HepG2 (cell line): ENCODE results near the gene KIFC1. TPM values are rescaled to one million over a fixed set of nuclear protein-coding genes. Genes with fewer than 3 reads are reported as not detected.

Experiments used
- AGO2 ChIP-seq: fragments of 200-400 bp; formaldehyde crosslinking; optimal IDR thresholded peaks from 2 replicates; pipeline ENCODE3; 2017; ENCODE audit warnings: mild to moderate bottlenecking, low read depth, low read length, moderate library complexity
- ATF7-NPFF ChIP-seq: sonication (generic); formaldehyde crosslinking; IDR thresholded peaks from 2 replicates; pipeline ENCODE4 v1.8.1; 2023; ENCODE audit warnings: mild to moderate bottlenecking, low read depth, missing genetic modification reagents, moderate library complexity
- BORCS8-MEF2B ChIP-seq: sonication (generic); formaldehyde crosslinking; IDR thresholded peaks from 2 replicates; pipeline ENCODE4 v1.8.0; 2022; ENCODE audit warnings: mild to moderate bottlenecking, missing genetic modification reagents
- CAMTA2 ChIP-seq: sonication (generic); formaldehyde crosslinking; IDR thresholded peaks from 2 replicates; pipeline ENCODE4 v1.4.0; 2020; ENCODE audit warnings: mild to moderate bottlenecking, missing genetic modification reagents, borderline replicate concordance
- CBX5 ChIP-seq: sonication (generic); formaldehyde crosslinking; IDR thresholded peaks from 2 replicates; pipeline ENCODE4 v1.4.0; 2020; ENCODE audit warnings: missing genetic modification reagents, borderline replicate concordance
- KLF9 ChIP-seq: IDR thresholded peaks from 2 replicates; pipeline ENCODE4 v1.6.1; 2016; ENCODE audit warnings: low read depth
- MAFG ChIP-seq: sonication (generic); formaldehyde crosslinking; IDR thresholded peaks from 2 replicates; pipeline ENCODE4 v1.5.1; 2020; ENCODE audit warnings: mild to moderate bottlenecking, missing genetic modification reagents
- MEF2D ChIP-seq: sonication (generic); formaldehyde crosslinking; IDR thresholded peaks from 2 replicates; pipeline ENCODE4 v1.5.1; 2020; ENCODE audit warnings: mild to moderate bottlenecking, missing genetic modification reagents
- RBM39 ChIP-seq: fragments of 200-400 bp; formaldehyde crosslinking; IDR thresholded peaks from one replicate; pipeline ENCODE4 v1.6.1; 2018; ENCODE audit warnings: antibody characterized with exemption, mild to moderate bottlenecking, low read depth, low read length; ENCODE audit not compliant: poor library complexity, severe bottlenecking
- REL ChIP-seq: sonication (generic); formaldehyde crosslinking; conservative IDR thresholded peaks from 2 replicates; pipeline ENCODE4 v1.8.0; 2022; ENCODE audit warnings: mild to moderate bottlenecking, missing genetic modification reagents, moderate library complexity
- TBX3 ChIP-seq: fragments of 450-650 bp; IDR thresholded peaks from 2 replicates; pipeline ENCODE4 v1.6.1; 2017; ENCODE audit warnings: antibody characterized with exemption, mild to moderate bottlenecking, inconsistent platforms, borderline replicate concordance
- ZC3H13 ChIP-seq: sonication (generic); formaldehyde crosslinking; IDR thresholded peaks from 2 replicates; pipeline ENCODE4 v1.8.1; 2023; ENCODE audit warnings: mild to moderate bottlenecking, missing genetic modification reagents, moderate library complexity
- ZNF160 ChIP-seq: sonication (generic); formaldehyde crosslinking; IDR thresholded peaks from 2 replicates; pipeline ENCODE4 v1.8.0; 2022; ENCODE audit warnings: mild to moderate bottlenecking, inconsistent platforms, missing genetic modification reagents
- ZNF225 ChIP-seq: sonication (generic); formaldehyde crosslinking; IDR thresholded peaks from 2 replicates; pipeline ENCODE4 v1.4.0; 2020; ENCODE audit warnings: mild to moderate bottlenecking, missing genetic modification reagents
- ZNF343 ChIP-seq: sonication (generic); formaldehyde crosslinking; IDR thresholded peaks from 2 replicates; pipeline ENCODE4 v1.4.0; 2020; ENCODE audit warnings: mild to moderate bottlenecking, missing genetic modification reagents
- ZNF550 ChIP-seq: sonication (generic); formaldehyde crosslinking; IDR thresholded peaks from 2 replicates; pipeline ENCODE4 v1.4.0; 2020; ENCODE audit warnings: mild to moderate bottlenecking, missing genetic modification reagents, borderline replicate concordance
- ZNF615 ChIP-seq: sonication (generic); formaldehyde crosslinking; IDR thresholded peaks from 2 replicates; pipeline ENCODE4 v1.5.0; 2020; ENCODE audit warnings: mild to moderate bottlenecking, missing genetic modification reagents, borderline replicate concordance
- ZNF83 ChIP-seq: sonication (generic); formaldehyde crosslinking; IDR thresholded peaks from 2 replicates; pipeline ENCODE4 v1.4.0; 2020; ENCODE audit warnings: missing genetic modification reagents, mild to moderate bottlenecking, borderline replicate concordance
- polyA plus RNA-seq, 8 experiments: library from polyadenylated mRNA; depleted of rRNA in 3 of 8; stranded (reverse) in 7 of 8; unstranded in 1 of 8; fragments of >200 nt; fragmentation: Illumina TruSeq in 4 of 8; extraction: Trizol in 4 of 8; gene quantifications; 2 replicates each; pipeline versions ENCODE4 v1.2.1 to v1.2.3, GENCODE V29; 2011 to 2016; ENCODE audit warnings: low read depth in 4 of 8, missing spikeins in 1 of 8, mixed read lengths in 1 of 8; ENCODE audit not compliant: insufficient read depth in 1 of 8
- total RNA-seq, 5 experiments: library from RNA; depleted of rRNA; stranded (reverse); fragments of >200 nt; fragmentation: Illumina TruSeq; extraction: Trizol; gene quantifications; 2 replicates each; pipeline ENCODE4 v1.2.3, GENCODE V29; 2016; ENCODE audit warnings: low read depth in 1 of 5
- TF ChIP-seq, protein P1 (sequence below): sonication (generic); IDR thresholded peaks from 2 replicates; pipeline ENCODE4 v1.6.1; 2016; ENCODE audit warnings: low read depth, borderline replicate concordance
- TF ChIP-seq, protein P2 (sequence below): sonication (generic); formaldehyde crosslinking; IDR thresholded peaks from 2 replicates; pipeline ENCODE4 v1.5.0; 2020; ENCODE audit warnings: mild to moderate bottlenecking, missing genetic modification reagents
- TF ChIP-seq, protein P3 (sequence below): sonication (generic); formaldehyde crosslinking; IDR thresholded peaks from 2 replicates; pipeline ENCODE4 v1.4.0; 2020; ENCODE audit warnings: missing genetic modification reagents, mild to moderate bottlenecking, borderline replicate concordance

Gene KIFC1
- total and polyA plus RNA-seq, 2 of the 13 experiments (the other 11 are each of a cell fraction or from before 2014, with no cell fraction given), result 25.0 to 45.5 TPM

DNA sequence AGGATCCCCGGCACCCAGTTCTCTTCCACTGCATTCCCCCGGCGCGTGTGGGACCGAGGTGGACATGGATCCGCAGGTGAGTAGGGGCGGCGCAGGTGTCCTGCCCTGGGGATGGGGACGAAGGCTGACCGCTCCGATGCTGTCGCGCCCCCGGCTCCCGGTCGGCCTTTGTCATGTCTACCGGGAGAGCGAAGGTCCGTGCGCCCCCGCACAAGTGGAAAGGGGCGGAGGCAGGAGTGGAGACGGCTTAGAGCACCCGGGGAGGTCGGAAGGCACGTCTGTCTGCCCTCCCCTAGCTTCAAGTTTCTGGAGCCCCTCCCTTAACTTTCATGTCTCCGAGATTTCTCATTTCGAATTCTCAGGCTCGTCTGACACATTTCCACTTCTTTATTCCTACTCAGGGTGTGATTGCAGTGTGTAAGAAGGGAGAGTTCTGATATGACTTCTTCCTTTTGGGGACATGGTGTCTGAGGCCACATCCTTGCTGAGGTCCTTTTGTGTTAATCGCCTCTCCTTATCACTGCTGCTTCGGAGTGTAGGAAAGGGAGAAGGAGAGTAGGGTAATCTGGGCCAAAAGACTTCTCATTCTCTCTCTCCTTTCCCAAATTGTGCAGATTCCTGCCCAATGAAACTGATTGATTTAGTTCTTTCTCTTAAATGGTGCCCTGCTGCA, 435 bp downstream of the KIFC1 start (continued):
- TF ChIP-seq ATF7-NPFF (no peak; the same call in 1 of the 2 replicates), ZNF550 (peak; percentile 34; the same call in 1 of the 2 replicates), CBX5 (CRISPR knock-in tag) (no peak), BORCS8-MEF2B (0 out of 2 replicates have a peak, but pooled peaks have one; percentile 22), MAFG (CRISPR knock-in tag) (no peak), ZNF343 (CRISPR knock-in tag) (0 out of 2 replicates have a peak, but pooled peaks have one; percentile 28), ZC3H13 (CRISPR knock-in tag) (peak; percentile 67; the same call in 1 of the 2 replicates), TBX3 (no peak), ZNF225 (CRISPR knock-in tag) (no peak), REL (CRISPR knock-in tag) (peak; percentile 23; the same call in 1 of the 2 replicates), ZNF83 (CRISPR knock-in tag) (peak; percentile 57; the same call in 1 of the 2 replicates), ZNF160 (peak; percentile 61), CAMTA2 (CRISPR knock-in tag) (peak; percentile 46; the same call in 1 of the 2 replicates), MEF2D (peak; percentile 3; the same call in 1 of the 2 replicates), AGO2 (peak; percentile 63), ZNF615 (CRISPR knock-in tag) (peak; percentile 71; the same call in 1 of the 2 replicates), RBM39 (peak; percentile 4), KLF9 (CRISPR knock-in tag) (no peak)
- TF ChIP-seq, protein P1, sequence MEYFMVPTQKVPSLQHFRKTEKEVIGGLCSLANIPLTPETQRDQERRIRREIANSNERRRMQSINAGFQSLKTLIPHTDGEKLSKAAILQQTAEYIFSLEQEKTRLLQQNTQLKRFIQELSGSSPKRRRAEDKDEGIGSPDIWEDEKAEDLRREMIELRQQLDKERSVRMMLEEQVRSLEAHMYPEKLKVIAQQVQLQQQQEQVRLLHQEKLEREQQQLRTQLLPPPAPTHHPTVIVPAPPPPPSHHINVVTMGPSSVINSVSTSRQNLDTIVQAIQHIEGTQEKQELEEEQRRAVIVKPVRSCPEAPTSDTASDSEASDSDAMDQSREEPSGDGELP, result no peak
- TF ChIP-seq, protein P2, sequence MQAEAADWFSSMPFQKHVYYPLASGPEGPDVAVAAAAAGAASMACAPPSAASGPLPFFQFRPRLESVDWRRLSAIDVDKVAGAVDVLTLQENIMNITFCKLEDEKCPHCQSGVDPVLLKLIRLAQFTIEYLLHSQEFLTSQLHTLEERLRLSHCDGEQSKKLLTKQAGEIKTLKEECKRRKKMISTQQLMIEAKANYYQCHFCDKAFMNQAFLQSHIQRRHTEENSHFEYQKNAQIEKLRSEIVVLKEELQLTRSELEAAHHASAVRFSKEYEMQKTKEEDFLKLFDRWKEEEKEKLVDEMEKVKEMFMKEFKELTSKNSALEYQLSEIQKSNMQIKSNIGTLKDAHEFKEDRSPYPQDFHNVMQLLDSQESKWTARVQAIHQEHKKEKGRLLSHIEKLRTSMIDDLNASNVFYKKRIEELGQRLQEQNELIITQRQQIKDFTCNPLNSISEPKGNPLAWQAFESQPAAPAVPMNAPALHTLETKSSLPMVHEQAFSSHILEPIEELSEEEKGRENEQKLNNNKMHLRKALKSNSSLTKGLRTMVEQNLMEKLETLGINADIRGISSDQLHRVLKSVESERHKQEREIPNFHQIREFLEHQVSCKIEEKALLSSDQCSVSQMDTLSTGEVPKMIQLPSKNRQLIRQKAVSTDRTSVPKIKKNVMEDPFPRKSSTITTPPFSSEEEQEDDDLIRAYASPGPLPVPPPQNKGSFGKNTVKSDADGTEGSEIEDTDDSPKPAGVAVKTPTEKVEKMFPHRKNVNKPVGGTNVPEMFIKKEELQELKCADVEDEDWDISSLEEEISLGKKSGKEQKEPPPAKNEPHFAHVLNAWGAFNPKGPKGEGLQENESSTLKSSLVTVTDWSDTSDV (CRISPR knock-in tag), result peak; percentile 89; the same call in 1 of the 2 replicates
- TF ChIP-seq, protein P3, sequence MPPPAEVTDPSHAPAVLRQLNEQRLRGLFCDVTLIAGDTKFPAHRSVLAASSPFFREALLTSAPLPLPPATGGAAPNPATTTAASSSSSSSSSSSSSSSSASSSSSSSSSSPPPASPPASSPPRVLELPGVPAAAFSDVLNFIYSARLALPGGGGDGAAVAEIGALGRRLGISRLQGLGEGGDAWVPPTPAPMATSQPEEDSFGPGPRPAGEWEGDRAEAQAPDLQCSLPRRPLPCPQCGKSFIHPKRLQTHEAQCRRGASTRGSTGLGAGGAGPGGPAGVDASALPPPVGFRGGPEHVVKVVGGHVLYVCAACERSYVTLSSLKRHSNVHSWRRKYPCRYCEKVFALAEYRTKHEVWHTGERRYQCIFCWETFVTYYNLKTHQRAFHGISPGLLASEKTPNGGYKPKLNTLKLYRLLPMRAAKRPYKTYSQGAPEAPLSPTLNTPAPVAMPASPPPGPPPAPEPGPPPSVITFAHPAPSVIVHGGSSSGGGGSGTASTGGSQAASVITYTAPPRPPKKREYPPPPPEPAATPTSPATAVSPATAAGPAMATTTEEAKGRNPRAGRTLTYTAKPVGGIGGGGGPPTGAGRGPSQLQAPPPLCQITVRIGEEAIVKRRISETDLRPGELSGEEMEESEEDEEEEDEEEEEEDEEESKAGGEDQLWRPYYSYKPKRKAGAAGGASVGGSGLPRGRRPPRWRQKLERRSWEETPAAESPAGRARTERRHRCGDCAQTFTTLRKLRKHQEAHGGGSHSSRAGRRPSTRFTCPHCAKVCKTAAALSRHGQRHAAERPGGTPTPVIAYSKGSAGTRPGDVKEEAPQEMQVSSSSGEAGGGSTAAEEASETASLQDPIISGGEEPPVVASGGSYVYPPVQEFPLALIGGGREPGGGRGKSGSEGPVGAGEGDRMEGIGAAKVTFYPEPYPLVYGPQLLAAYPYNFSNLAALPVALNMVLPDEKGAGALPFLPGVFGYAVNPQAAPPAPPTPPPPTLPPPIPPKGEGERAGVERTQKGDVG (CRISPR knock-in tag), result peak; percentile 67; the same call in 1 of the 2 replicates
